Measurements from ENCODE around the gene ZNF350. TPM values are rescaled to one million over a fixed set of nuclear protein-coding genes. Genes with fewer than 3 reads are reported as not detected.
"Not testable (repeated sequence)": the region's sequence is repeated elsewhere in the genome, so short reads cannot be mapped to it uniquely, and the experiment has no call there.

ZNF350 gene
- total RNA-seq, 1 experiment from 2014 or later = 10.7 TPM

DNA sequence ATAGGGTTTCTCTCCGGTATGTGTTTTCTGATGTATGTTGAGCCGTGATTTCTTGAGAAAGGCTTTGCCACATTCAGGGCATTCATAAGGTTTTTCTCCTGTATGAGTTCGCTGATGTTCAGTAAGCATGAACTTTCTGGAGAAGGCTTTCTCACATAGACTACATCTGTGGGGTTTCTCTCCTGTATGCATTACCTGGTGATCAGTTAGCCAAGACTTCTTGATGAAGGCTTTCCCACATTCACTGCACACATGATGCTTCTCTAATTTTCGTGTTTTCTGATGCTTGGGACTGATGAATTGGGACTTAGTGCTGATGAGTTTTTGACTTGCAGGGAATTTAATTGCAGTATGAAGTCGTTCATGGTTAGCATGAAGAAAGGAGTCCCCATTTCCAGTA, 21.1 kb downstream of the ZNF350 start:
- TF ChIP-seq, protein P1, sequence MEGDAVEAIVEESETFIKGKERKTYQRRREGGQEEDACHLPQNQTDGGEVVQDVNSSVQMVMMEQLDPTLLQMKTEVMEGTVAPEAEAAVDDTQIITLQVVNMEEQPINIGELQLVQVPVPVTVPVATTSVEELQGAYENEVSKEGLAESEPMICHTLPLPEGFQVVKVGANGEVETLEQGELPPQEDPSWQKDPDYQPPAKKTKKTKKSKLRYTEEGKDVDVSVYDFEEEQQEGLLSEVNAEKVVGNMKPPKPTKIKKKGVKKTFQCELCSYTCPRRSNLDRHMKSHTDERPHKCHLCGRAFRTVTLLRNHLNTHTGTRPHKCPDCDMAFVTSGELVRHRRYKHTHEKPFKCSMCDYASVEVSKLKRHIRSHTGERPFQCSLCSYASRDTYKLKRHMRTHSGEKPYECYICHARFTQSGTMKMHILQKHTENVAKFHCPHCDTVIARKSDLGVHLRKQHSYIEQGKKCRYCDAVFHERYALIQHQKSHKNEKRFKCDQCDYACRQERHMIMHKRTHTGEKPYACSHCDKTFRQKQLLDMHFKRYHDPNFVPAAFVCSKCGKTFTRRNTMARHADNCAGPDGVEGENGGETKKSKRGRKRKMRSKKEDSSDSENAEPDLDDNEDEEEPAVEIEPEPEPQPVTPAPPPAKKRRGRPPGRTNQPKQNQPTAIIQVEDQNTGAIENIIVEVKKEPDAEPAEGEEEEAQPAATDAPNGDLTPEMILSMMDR (IDR thresholded peaks at IDR 0.05; ENCODE audit: unreplicated experiment) = no peak
- CTCF ChIA-PET = no interaction called here
- no peaks in the 10 kb centered on the region for H3K4me1 Mint-ChIP-seq (ENCODE audit: low read depth, unreplicated experiment)
- intact Hi-C loops (cut with micrococcal nuclease; ENCODE audit: unreplicated experiment) = no loop called here
- peaks cover 20% of the 10 kb centered on the region for H3K36me3 Mint-ChIP-seq (ENCODE audit: insufficient read depth, unreplicated experiment)
- no peak overlapping the region for H3K4me3 Mint-ChIP-seq (ENCODE audit: low read depth, unreplicated experiment)
- H3K9me3 Mint-ChIP-seq (ENCODE audit: low read depth, unreplicated experiment) = peaks cover 33% of the 10 kb centered on the region
- H3K27ac Mint-ChIP-seq (ENCODE audit: unreplicated experiment) = no peak overlapping the region
- DNase-seq = no peak
- H3K27me3 Mint-ChIP-seq (ENCODE audit: unreplicated experiment) = no peaks in the 10 kb centered on the region
- no TSS peak for BruUV-seq (replicated peaks)

DNA sequence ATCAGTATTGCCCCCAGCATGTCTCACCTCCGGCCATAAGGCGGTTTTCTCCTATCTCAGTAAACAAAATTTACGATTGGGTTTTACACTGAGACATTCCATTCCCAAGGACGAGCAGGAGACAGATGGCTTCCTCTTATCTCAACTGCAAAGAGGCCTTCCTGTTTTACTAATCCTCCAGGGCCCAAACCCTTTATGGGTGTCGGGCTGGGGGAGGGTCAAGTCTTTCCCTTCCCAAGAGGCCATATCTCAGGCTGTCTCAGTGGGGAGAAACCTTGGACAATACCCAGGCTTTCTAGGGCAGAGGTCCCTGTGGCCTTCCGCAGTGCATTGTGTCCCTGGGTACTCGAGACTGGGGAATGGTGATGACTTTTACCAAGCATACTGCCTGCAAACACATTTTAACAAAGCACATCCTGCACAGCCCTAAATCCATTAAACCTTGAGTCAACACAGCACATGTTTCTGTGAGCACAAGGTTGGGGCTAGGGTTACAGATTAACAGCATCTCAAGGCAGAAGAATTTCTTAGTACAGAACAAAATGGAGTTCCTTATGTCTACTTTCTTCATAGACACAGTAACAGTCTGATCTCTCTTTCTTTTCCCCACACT, 25.9 kb downstream of the ZNF350 start:
- BruUV-seq (replicated peaks); intact Hi-C loops (cut with micrococcal nuclease; ENCODE audit: unreplicated experiment); H3K4me3 Mint-ChIP-seq (ENCODE audit: low read depth, unreplicated experiment); H3K27ac Mint-ChIP-seq (ENCODE audit: unreplicated experiment); DNase-seq; H3K27me3 Mint-ChIP-seq (ENCODE audit: unreplicated experiment); H3K36me3 Mint-ChIP-seq (ENCODE audit: insufficient read depth, unreplicated experiment); CTCF ChIA-PET; H3K4me1 Mint-ChIP-seq (ENCODE audit: low read depth, unreplicated experiment): not testable (repeated sequence)
- peaks cover 32% of the 10 kb centered on the region for H3K9me3 Mint-ChIP-seq (ENCODE audit: low read depth, unreplicated experiment)

DNA sequence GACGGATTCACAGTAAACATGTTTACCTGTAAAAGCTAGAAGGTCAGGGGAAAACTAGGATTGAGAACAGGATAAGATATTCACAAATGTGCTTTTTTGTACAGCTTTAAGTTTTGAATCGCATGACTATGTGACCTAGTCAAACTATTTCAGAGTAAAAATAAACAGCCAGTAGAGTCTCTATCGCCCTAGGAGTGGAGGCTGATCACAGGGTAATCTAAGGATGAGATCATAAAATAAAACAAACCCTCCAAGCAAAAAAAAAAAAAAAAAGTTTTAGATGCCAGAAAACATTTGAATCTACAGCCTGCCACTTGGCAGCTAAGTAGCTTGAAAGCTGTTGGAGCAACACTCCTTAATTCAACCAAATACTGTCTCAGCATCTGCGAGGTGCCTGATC, 26.8 kb downstream of the ZNF350 start:
- intact Hi-C loops (cut with micrococcal nuclease; ENCODE audit: unreplicated experiment) = no loop called here
- Mint-ChIP-seq H3K36me3 (ENCODE audit: insufficient read depth, unreplicated experiment) (peaks cover 5% of the 10 kb centered on the region), H3K27me3 (ENCODE audit: unreplicated experiment) (no peaks in the 10 kb centered on the region), H3K9me3 (ENCODE audit: low read depth, unreplicated experiment) (peaks cover 24% of the 10 kb centered on the region), H3K4me1 (ENCODE audit: low read depth, unreplicated experiment) (no peaks in the 10 kb centered on the region), H3K27ac (ENCODE audit: unreplicated experiment) (no peak overlapping the region), H3K4me3 (ENCODE audit: low read depth, unreplicated experiment) (no peak overlapping the region)
- CTCF ChIA-PET = no interaction called here
- no peak for DNase-seq
- no TSS peak for BruUV-seq (replicated peaks)
- TF ChIP-seq, protein P1 (IDR thresholded peaks at IDR 0.05; ENCODE audit: unreplicated experiment) = no peak

DNA sequence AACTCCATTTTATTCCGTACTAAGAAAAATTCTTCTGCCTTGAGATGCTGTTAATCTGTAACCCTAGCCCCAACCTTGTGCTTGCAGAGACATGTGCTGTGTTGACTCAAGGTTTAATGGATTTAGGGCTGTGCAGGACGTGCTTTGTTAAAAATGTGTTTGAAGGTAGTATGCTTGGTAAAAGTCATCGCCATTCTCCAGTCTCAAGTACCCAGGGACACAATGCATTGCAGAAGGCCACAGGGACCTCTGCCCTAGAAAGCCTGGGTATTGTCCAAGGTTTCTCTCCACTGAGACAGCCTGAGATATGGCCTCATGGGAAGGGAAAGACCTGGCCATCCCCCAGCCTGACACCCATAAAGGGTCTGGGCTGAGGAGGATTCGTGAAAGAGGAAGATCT, 28.8 kb downstream of the ZNF350 start:
- CTCF ChIA-PET; H3K4me1 Mint-ChIP-seq (ENCODE audit: low read depth, unreplicated experiment); H3K4me3 Mint-ChIP-seq (ENCODE audit: low read depth, unreplicated experiment); intact Hi-C loops (cut with micrococcal nuclease; ENCODE audit: unreplicated experiment); BruUV-seq (replicated peaks); H3K27me3 Mint-ChIP-seq (ENCODE audit: unreplicated experiment); H3K27ac Mint-ChIP-seq (ENCODE audit: unreplicated experiment); DNase-seq; H3K36me3 Mint-ChIP-seq (ENCODE audit: insufficient read depth, unreplicated experiment): not testable (repeated sequence)
- peaks cover 14% of the 10 kb centered on the region for H3K9me3 Mint-ChIP-seq (ENCODE audit: low read depth, unreplicated experiment)

DNA sequence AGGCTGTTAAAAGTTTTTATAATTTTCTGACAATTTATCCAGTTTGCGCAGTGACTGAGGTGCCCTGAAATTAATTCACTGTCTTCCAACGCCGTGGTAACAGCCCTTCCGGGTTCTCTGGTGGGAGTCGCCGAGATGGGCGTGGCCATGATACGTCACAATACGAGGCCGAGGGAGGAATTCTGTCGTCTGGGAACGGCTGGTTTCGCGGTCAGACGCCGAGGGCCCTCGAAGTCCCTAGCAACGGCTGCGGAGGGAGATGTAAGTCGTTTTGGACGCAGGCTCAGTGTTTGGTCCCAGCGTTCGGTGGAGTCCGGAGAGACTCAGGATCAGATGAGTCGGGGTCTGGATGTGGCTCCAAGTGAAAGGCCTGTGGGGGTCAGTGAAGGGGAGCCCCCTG, 37.7 kb downstream of the ZNF350 start:
- peaks cover 18% of the 10 kb centered on the region for H3K36me3 Mint-ChIP-seq (ENCODE audit: insufficient read depth, unreplicated experiment)
- intact Hi-C loops (cut with micrococcal nuclease; ENCODE audit: unreplicated experiment) = no loop called here
- TF ChIP-seq, protein P1 (IDR thresholded peaks at IDR 0.05; ENCODE audit: unreplicated experiment) = no peak

More for the DNA sequence above, 37.7 kb downstream of the ZNF350 start:
- Mint-ChIP-seq H3K4me3 (ENCODE audit: low read depth, unreplicated experiment) (no peak overlapping the region), H3K27me3 (ENCODE audit: unreplicated experiment) (no peaks in the 10 kb centered on the region), H3K27ac (ENCODE audit: unreplicated experiment) (no peak overlapping the region), H3K9me3 (ENCODE audit: low read depth, unreplicated experiment) (peaks cover 23% of the 10 kb centered on the region), H3K4me1 (ENCODE audit: low read depth, unreplicated experiment) (no peaks in the 10 kb centered on the region)
- no TSS peak for BruUV-seq (replicated peaks)
- CTCF ChIA-PET = no interaction called here
- DNase-seq = no peak
